HG03060 (cell line): Measurements from ENCODE around the gene PDE6B.

ENCODE experiments used
- ATAC-seq: cut with Tn5 transposase; IDR thresholded peaks from one replicate; pipeline ENCODE4 v1.9.1; 2021; ENCODE audit warnings: low read depth, moderate number of reproducible peaks; ENCODE audit not compliant: unreplicated experiment

The PDE6B gene

DNA sequence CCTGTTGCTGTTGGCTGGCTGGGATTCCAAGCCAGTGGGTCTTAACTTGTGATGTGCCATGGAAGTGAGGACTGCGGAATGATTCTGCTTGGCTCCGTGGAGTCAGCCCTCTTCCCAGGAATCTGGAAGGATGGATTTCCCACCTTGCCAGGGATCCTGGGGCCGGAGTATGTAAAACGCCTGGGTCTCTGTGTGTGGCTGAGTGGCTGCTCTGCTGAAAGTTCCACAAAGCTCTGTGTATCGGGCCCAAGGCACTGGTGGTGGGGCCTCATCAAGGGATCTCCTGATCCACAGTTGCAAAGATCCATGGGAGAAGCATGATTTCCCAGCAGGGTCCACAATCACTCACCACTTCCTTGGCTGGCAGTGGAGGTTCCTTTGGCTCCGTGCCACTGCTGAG lies 25.2 kb upstream of the PDE6B start:
- no peak for ATAC-seq

DNA sequence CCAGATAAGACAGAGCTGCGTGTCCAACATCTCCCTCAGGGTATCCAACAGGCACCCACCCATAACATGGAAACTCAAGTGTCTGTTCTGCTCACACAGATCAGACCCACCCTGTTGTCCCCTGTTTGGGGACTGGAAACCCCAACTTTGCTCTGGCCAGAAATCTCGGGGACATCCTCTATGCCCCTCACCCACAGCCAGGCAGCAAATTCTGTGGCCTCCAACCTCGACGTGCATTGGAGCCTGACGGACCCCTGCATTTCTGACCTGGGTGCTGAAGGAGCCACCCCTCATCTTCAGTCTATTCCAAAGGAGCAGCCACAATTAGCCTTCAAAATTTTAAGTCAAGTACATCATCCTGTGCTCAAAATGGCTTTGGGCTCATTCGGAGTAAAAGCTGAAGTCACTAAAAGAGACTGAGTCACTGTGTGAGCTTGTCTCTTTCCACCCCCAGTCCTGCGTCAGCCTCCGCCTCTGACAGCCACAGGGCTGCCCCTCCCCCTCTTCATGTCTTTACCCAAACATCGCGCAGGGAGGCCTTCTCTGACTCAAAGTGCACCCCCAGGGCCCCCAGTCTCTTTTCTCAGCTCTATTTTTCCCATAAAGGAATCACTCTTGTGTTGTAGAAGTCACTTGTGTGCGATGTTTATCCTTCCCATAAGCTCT lies 24.4 kb upstream of the PDE6B start:
- ATAC-seq = no peak

GRCh38 chr4:601612-602558 lies 23.5 kb upstream of the PDE6B start:
- ATAC-seq = no peak

DNA sequence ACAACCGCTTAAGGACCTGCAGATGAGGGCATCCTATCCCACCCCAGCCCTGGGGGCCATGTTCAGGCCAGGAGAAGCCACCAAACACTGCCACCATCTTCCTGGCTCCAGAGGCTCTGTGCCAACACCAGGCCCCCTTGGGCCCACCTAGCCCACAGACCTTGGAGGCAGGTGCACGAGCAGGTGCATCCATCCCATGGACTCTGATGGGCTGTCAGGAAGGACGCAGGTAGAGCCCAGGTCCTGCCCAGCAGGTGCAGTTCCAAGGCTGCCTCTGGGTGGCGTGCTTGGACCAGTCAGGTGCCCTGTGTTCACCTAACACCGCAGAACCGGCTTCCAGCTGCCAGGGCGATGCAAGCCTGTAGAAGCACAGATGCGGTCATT lies 22.8 kb upstream of the PDE6B start:
- no peak for ATAC-seq

DNA sequence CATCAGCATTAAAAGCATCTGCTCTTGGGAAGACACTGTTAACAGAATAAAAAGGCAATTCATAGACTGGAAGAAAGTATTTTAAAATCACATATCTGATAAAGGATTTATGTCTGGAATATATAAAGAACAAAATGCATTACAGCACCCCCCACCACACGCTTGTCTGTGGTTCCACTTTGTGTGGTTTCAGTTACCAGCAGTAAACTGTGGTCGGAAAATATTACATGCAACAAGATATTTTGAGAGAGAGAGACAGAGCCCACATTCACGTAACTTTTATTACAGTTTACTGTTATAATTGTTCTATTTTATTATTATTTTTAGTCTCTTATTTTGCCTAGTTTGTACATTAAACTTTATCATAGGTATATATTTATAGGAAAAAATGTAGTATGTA lies 21.2 kb upstream of the PDE6B start:
- ATAC-seq = no peak

- no peak for ATAC-seq
These were observed 19.5 kb upstream of the PDE6B start for GRCh38 chr4:605702-606425.

DNA sequence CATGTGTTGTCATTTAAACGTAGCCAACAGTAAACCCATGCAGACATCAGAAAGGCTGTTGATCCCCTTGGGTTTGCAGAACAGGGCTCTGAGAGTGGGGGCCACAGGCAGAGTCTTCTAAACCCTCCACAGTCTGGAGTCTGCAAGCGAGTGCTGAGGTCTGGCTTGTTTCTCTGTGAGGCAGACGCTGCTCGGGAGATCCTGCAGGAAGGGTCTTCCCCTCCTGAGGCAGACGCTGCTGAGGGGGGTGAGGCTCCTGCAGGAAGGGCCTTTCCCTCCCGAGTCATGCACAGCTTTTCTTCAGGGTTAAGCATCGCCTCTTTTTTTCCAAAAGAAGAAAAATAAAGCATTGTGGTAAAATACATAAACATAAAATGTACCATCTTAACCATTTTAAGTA lies 17.1 kb upstream of the PDE6B start:
- ATAC-seq = no peak

DNA sequence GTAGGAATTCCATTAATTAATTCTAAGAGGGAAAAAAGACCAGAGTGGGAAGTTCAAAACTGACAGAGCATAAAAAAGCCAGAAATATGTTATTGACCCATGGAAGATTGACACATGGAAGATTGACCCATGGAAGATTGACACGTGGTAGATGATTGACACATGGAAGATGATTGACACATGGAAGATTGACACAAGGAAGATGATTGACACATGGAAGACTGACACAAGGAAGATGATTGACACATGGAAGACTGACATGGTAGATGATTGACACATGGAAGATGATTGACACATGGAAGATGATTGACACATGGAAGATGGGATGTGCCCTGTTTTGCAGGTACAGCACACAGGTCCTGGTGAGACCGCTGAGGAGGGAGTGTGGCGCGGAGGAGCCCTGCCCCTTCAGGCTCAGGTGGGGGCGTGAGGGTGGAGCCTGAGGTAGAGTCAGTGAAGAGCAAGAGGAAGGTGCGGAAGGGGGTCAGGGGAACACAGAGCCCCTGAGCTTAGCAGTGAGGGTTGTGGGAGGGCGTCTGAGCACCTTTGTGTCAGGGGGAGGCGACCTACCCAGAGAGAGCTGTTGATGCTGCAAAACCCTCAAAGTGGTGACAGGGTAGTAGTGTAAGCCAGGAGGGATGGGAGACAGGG lies 15.8 kb upstream of the PDE6B start:
- ATAC-seq = no peak

DNA sequence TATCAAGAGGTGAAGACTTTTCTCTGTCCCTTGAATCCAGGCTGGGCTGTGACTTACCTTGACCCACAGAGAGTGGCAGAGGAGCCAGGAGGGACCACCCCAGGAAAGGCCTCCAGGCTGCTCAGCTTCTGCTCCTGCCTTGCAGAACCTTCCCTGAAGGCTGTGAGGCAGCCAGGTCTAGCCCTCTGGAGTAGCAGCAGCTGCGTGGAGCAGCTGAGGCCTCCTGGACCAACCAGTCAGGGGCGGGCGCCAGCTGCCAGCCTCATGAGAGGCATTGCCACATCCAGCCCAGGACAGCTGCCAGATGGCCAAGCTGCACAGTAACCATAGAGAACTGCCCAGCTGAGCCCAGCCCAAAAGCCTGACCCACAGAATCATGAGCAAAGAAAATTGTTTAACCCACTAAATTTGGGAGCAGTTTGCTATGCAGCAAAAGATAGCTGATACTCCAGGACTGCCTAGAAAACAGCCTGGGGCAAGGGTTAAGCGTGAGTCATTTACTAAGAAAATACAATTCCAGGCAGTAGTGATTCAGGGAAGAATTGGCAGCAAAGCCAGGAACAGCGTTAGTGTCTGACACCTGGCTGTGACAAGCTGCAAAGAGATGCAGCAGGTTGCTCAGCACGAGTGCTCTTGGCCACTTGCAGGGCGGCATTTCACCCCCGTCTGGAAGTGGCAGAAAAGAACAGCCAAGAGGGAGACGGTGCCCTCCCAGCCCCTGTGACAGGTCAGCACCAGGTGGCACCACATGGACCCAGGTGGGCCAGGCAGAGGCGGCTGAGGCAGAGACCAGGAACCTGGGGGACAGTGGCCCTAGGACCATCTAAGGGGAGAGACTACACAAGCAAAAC lies 14.7 kb upstream of the PDE6B start:
- ATAC-seq = no peak

DNA sequence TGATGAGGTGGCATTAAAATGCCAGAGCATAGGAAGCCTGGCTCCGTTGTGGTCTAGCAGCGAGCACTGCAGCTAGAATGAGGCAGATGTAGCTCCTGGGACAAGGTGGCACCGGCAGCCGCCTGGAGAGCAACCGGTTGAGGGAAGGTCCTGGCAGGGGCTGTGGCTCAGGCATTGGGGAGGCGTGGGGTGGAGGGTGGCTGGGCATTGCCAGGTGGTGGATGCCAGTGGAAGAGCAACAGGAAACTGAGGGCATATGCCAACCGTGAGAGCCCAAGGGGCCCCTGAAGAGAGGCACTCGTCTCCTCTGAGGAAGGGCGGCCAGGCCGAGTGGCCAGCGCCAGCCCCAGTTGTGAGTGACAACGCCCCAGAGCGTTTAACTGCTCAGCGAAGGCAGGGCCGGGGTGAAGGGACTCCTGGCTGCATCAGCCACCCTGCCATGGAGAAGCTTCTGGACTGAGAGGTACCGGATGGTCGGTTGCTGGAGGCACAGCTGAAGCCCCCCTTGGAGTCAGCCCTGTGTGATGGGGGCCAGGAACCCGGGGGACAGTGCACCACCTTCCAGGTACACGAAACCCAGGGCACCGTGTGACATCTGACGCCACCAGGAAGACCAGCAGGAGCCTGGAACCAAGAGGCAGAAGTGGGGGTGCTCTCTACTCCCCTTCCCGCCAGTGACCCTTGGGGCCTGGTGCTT lies 13.2 kb upstream of the PDE6B start:
- no peak for ATAC-seq

GRCh38 chr4:612749-613125 lies 12.6 kb upstream of the PDE6B start:
- no peak for ATAC-seq

DNA sequence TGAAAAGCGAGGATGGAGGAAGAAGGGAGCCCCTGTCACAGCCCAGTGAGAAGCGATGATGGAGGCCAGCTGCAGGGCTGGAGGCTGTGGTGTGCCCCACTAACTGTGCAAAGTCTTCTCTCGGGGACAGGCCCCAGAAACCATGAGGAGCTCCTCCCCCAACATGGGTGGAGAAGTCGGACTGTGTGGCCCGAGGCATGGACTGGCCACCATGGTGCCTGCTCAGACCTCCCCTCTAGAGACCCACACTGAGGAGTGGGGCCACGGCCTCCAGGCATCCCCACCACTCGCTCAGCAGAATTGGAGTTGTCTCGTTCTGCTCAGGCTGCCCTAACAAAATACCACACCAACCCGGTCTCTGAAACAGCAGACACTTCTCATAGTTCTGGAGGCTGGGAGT lies 12.2 kb upstream of the PDE6B start:
- no peak for ATAC-seq

GRCh38 chr4:616091-616490 lies 9.3 kb upstream of the PDE6B start:
- no peak for ATAC-seq

GRCh38 chr4:616911-617643 lies 8.3 kb upstream of the PDE6B start:
- ATAC-seq = no peak

- no peak for ATAC-seq
These were observed 7.4 kb upstream of the PDE6B start for GRCh38 chr4:617644-618641.

- no peak for ATAC-seq
These were observed 5.2 kb upstream of the PDE6B start for GRCh38 chr4:620201-620600.

GRCh38 chr4:620851-621261 lies 4.5 kb upstream of the PDE6B start:
- no peak for ATAC-seq
